ENCODE data around the gene MYO18B.

Gene MYO18B

DNA sequence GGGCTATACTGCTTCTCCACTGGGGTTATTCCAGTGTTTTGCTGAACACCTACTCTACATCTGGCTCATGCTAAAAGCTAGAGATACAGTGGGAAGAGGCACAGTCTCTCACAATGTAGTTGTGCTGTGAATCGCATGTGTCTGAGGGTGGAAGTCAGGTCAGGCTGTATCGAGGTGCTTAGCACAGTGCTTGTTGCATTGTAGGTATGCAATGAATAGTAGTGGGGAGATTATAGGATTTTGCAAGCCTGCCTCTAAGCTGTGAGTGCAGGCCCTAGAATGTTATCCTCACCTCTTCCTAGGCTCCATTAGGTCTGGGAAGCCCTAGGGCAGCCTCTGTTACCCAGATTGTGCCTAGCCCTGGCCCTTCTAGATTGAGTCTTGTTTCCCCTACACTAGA, 37.4 kb downstream of the MYO18B start:
- no peak for DNase-seq (ENCODE audit: low read depth)
- no peak overlapping the region for H3K4me3 ChIP-seq (ENCODE audit: low read depth, low read length)
- TF ChIP-seq, protein P1, sequence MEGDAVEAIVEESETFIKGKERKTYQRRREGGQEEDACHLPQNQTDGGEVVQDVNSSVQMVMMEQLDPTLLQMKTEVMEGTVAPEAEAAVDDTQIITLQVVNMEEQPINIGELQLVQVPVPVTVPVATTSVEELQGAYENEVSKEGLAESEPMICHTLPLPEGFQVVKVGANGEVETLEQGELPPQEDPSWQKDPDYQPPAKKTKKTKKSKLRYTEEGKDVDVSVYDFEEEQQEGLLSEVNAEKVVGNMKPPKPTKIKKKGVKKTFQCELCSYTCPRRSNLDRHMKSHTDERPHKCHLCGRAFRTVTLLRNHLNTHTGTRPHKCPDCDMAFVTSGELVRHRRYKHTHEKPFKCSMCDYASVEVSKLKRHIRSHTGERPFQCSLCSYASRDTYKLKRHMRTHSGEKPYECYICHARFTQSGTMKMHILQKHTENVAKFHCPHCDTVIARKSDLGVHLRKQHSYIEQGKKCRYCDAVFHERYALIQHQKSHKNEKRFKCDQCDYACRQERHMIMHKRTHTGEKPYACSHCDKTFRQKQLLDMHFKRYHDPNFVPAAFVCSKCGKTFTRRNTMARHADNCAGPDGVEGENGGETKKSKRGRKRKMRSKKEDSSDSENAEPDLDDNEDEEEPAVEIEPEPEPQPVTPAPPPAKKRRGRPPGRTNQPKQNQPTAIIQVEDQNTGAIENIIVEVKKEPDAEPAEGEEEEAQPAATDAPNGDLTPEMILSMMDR (IDR thresholded peaks at IDR 0.05; ENCODE audit: low read depth, low read length, missing control alignments) = no peak

DNA sequence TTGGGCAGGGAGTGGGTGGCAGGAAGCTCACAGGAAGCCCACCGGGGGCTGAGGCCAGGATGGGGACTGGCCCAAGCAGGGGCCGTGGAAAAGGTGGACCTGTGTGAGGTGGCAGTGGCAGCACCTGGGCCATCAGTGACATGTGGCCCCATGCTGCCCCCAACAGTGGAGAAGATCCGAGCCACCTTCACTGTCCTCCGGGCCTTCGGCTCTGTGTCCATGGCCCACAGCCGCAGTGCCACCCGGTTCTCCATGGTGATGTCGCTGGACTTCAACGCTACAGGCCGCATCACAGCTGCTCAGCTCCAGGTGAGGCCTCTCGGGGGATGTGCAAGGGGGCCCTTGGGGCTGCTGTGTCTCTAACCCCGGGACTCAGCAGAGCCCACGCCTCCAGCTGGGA, 37.9 kb downstream of the MYO18B start:
- TF ChIP-seq, protein P1 (IDR thresholded peaks at IDR 0.05; ENCODE audit: low read depth, low read length, missing control alignments) = no peak
- DNase-seq (ENCODE audit: low read depth) = no peak
- no peak overlapping the region for H3K4me3 ChIP-seq (ENCODE audit: low read depth, low read length)

- no peak for DNase-seq (ENCODE audit: low read depth)
- TF ChIP-seq, protein P1 (IDR thresholded peaks at IDR 0.05; ENCODE audit: low read depth, low read length, missing control alignments) = no peak
- H3K4me3 ChIP-seq (ENCODE audit: low read depth, low read length) = no peak overlapping the region
Measured at GRCh38 chr22:25780673-25781072, 38.7 kb downstream of the MYO18B start.

GRCh38 chr22:25781801-25782200, 39.8 kb downstream of the MYO18B start:
- H3K4me3 ChIP-seq (ENCODE audit: low read depth, low read length) = no peak overlapping the region
- DNase-seq (ENCODE audit: low read depth) = no peak
- TF ChIP-seq, protein P1 (IDR thresholded peaks at IDR 0.05; ENCODE audit: low read depth, low read length, missing control alignments) = no peak

- no peak overlapping the region for H3K4me3 ChIP-seq (ENCODE audit: low read depth, low read length)
- DNase-seq (ENCODE audit: low read depth) = no peak
- TF ChIP-seq, protein P1 (IDR thresholded peaks at IDR 0.05; ENCODE audit: low read depth, low read length, missing control alignments) = no peak
Measured at GRCh38 chr22:25782831-25783230, 40.8 kb downstream of the MYO18B start.

GRCh38 chr22:25783856-25784255, 41.9 kb downstream of the MYO18B start:
- no peak overlapping the region for H3K4me3 ChIP-seq (ENCODE audit: low read depth, low read length)
- DNase-seq (ENCODE audit: low read depth) = no peak
- TF ChIP-seq, protein P1 (IDR thresholded peaks at IDR 0.05; ENCODE audit: low read depth, low read length, missing control alignments) = no peak

- TF ChIP-seq, protein P1 (IDR thresholded peaks at IDR 0.05; ENCODE audit: low read depth, low read length, missing control alignments) = no peak
- no peak overlapping the region for H3K4me3 ChIP-seq (ENCODE audit: low read depth, low read length)
- DNase-seq (ENCODE audit: low read depth) = no peak
Measured at GRCh38 chr22:25786165-25786564, 44.2 kb downstream of the MYO18B start.

All from GM12864 (cell line).